ENCODE results near the gene CLDN12. TPM values are rescaled to one million over a fixed set of nuclear protein-coding genes. Genes with fewer than 3 reads are reported as not detected.

CLDN12 gene
- total RNA-seq, 2 donors from 2014 or later = 52.5 to 65.6 TPM

- Histone ChIP-seq H3K36me3 (no peaks in the 10 kb centered on the region), H3K9me3 (no peaks in the 10 kb centered on the region), H3K4me3 (no peak overlapping the region), H3K27ac (no peak overlapping the region), H3K9ac (ENCODE audit: low read depth in 2 of 2, low read length in 2 of 2) (no peak overlapping the region), H3K27me3 (no peaks in the 10 kb centered on the region), H3K4me1 (no peaks in the 10 kb centered on the region)
- no peak for TF ChIP-seq CTCF (IDR thresholded peaks at IDR 0.05)
- no peak for DNase-seq
- intact Hi-C loops (cut with DNase I) = no loop called here
Measured at GRCh38 chr7:90430614-90431460, 27.6 kb downstream of the CLDN12 start.

DNA sequence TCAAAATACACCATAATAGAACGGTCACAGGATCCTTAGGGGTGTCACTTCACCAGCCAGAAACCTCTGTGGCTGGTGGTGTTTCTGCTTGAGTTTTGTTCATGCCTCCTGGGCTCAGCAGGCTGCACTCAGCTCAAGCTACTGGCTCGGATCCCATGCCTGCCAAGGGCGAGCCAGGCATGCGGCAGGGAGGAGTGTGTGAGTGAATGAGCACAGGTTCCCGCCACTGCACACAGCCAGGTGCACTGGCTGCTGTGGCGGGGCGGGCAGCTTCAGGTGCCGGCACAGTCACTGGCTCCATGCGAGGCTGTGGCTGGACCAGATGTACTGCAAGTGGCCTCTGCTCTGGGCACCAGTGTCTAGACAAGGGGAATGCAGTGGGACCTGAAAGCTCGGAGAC is 29.5 kb downstream of the CLDN12 start:
- Histone ChIP-seq H3K9ac (ENCODE audit: low read depth in 2 of 2, low read length in 2 of 2) (no peak overlapping the region), H3K36me3 (no peaks in the 10 kb centered on the region), H3K27me3 (no peaks in the 10 kb centered on the region), H3K4me3 (no peak overlapping the region), H3K27ac (no peak overlapping the region), H3K4me1 (no peaks in the 10 kb centered on the region), H3K9me3 (no peaks in the 10 kb centered on the region)
- intact Hi-C loops (cut with DNase I) = no loop called here
- TF ChIP-seq CTCF (IDR thresholded peaks at IDR 0.05) = no peak
- no peak for DNase-seq

GRCh38 chr7:90433221-90433620 is 30.0 kb downstream of the CLDN12 start:
- no peaks in the 10 kb centered on the region for H3K4me1 ChIP-seq
- no peaks in the 10 kb centered on the region for H3K9me3 ChIP-seq
- TF ChIP-seq CTCF (IDR thresholded peaks at IDR 0.05) = no peak
- no peak overlapping the region for H3K27ac ChIP-seq
- no peaks in the 10 kb centered on the region for H3K36me3 ChIP-seq
- no peak overlapping the region for H3K9ac ChIP-seq (ENCODE audit: low read depth in 2 of 2, low read length in 2 of 2)
- no peaks in the 10 kb centered on the region for H3K27me3 ChIP-seq
- intact Hi-C loops (cut with DNase I) = no loop called here
- DNase-seq = no peak
- H3K4me3 ChIP-seq = no peak overlapping the region

DNA sequence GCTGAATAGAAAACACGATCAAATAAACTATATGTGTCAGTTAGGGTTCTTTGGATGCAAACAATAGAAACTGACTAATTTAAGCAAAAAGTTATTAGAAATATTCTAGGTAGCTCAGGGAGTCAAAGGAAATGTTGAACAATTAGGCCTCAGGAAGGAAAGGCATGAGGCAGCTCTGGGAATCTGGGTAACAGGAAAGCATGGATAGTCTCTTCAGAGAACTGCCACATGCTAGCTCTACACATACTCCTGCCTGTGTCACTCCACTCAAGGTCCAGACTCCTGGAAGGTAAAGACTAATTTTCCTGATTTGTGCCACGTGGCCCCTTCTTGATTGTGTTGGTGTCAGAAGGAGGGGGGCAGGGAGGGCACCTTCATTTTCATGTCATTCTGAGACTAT is 42.4 kb downstream of the CLDN12 start:
- Histone ChIP-seq H3K27ac (no peak overlapping the region), H3K27me3 (no peaks in the 10 kb centered on the region), H3K4me3 (no peak overlapping the region), H3K36me3 (no peaks in the 10 kb centered on the region), H3K4me1 (no peaks in the 10 kb centered on the region), H3K9me3 (no peaks in the 10 kb centered on the region), H3K9ac (ENCODE audit: low read depth in 2 of 2, low read length in 2 of 2) (no peak overlapping the region)
- no peak for DNase-seq
- no peak for TF ChIP-seq CTCF (IDR thresholded peaks at IDR 0.05)
- intact Hi-C loops (cut with DNase I) = no loop called here

- no peak for TF ChIP-seq CTCF (IDR thresholded peaks at IDR 0.05)
- DNase-seq = no peak
- Histone ChIP-seq H3K27ac (no peak overlapping the region), H3K4me3 (no peak overlapping the region), H3K4me1 (no peaks in the 10 kb centered on the region), H3K27me3 (no peaks in the 10 kb centered on the region), H3K9me3 (no peaks in the 10 kb centered on the region), H3K36me3 (no peaks in the 10 kb centered on the region), H3K9ac (ENCODE audit: low read depth in 2 of 2, low read length in 2 of 2) (no peak overlapping the region)
- intact Hi-C loops (cut with DNase I) = no loop called here
Measured at GRCh38 chr7:90446137-90446899, 43.1 kb downstream of the CLDN12 start.
